Lower leg skin (tissue), 3 donors: ENCODE results near the gene DYNLL2.

Experiments
- CTCF ChIP-seq, 3 donors: fragments of 450-650 bp; IDR thresholded peaks; one replicate each; pipeline ENCODE4 v1.5.1; 2016; ENCODE audit warnings: antibody characterized with exemption in 3 of 3, mild to moderate bottlenecking in 3 of 3, moderate library complexity in 2 of 3
- POLR2A ChIP-seq, 2 donors: fragments of 450-650 bp; IDR thresholded peaks; one replicate each; pipeline ENCODE4 v1.6.1; 2016 to 2017; ENCODE audit warnings: antibody characterized with exemption in 2 of 2, mild to moderate bottlenecking in 1 of 2, moderate library complexity in 1 of 2

GRCh38 chr17:58107306-58107705 lies 24.1 kb downstream of the DYNLL2 start:
- TF ChIP-seq CTCF (IDR thresholded peaks at IDR 0.05) = no peak
- TF ChIP-seq POLR2A (IDR thresholded peaks at IDR 0.05) = no peak
